Duodenal mucosa (tissue), 2 donors: ENCODE results near the gene SPEG.

ENCODE experiments used
- H3K27ac ChIP-seq: one replicate; pipeline ENCODE4 v1.7.0; 2013; ENCODE audit warnings: low read depth, low read length
- H3K27me3 ChIP-seq, 2 donors: one replicate each; pipeline ENCODE4 v1.7.0; 2013; ENCODE audit warnings: low read length in 2 of 2, control low read depth in 1 of 2; ENCODE audit not compliant: insufficient read depth in 2 of 2, control insufficient read depth in 1 of 2
- H3K36me3 ChIP-seq, 2 donors: one replicate each; pipeline ENCODE4 v1.7.0; 2013; ENCODE audit warnings: low read length in 2 of 2, control low read depth in 1 of 2; ENCODE audit not compliant: insufficient read depth in 2 of 2, control insufficient read depth in 1 of 2
- H3K4me1 ChIP-seq, 2 donors: one replicate each; pipeline ENCODE4 v1.7.0; 2013; ENCODE audit warnings: low read length in 2 of 2, control low read depth in 1 of 2; ENCODE audit not compliant: insufficient read depth in 2 of 2, control insufficient read depth in 1 of 2
- H3K4me3 ChIP-seq, 2 donors: one replicate each; pipeline ENCODE4 v1.7.0; 2013; ENCODE audit warnings: low read length in 2 of 2, low read depth in 1 of 2
- H3K9ac ChIP-seq, 2 donors: one replicate each; pipeline ENCODE4 v1.7.0; 2013; ENCODE audit warnings: low read length in 2 of 2, low read depth in 1 of 2
- H3K9me3 ChIP-seq, 2 donors: one replicate each; pipeline ENCODE4 v1.7.0; 2013; ENCODE audit warnings: low read length in 2 of 2, control low read depth in 1 of 2; ENCODE audit not compliant: control insufficient read depth in 1 of 2

SPEG gene

GRCh38 chr2:219520079-219520478 lies 85.4 kb downstream of the SPEG start:
- Histone ChIP-seq H3K4me3 (no peak overlapping the region), H3K9me3 (no peaks in the 10 kb centered on the region), H3K27me3 (peaks cover 65 to 75% of the 10 kb centered on the region in 2 donors), H3K4me1 (peaks cover 0 to 4% of the 10 kb centered on the region in 2 donors), H3K9ac (no peak overlapping the region), H3K36me3 (no peaks in the 10 kb centered on the region), H3K27ac (no peak overlapping the region)

DNA sequence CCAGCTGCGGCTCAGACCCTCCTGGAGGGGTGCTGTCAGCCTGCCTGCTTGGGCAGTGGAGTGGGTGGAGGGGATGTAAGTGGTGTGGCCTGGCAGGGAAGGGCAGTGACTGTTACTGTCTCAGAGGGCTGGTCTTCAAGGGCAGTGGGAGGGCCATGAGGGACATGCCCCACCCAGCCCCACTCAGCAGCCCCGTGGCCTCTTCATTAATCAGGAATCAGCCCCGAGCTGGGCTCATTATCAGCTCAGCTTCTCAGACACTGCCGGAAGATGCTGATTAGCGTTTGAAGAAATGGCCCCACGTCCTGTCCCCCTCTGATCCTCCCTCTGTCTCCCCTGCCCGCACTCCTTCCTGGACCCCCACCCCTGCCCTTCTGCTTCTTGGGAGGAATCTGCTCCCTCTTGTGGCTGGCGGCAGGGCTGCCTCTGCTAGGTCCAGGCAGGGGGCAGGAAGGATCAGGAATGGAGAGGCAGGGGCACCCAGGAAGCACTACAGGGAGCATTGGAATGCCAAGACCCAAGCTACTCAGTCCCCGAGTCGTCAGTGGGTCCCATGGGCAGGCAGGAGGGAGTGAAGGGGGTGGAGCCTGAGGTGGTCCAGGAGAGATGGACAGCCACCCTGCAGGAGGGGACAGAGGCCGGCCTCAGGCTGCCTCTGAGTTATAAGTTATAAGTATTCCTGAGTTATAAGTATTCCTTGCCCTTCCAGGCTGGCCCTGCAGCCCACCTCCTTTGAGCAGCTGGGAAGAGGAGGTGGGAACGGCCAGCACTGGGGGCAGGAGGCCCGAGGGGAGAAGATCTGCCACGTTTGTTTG lies 86.6 kb downstream of the SPEG start:
- H3K36me3 ChIP-seq: no peaks in the 10 kb centered on the region
- H3K27ac ChIP-seq: no peak overlapping the region
- no peak overlapping the region for H3K4me3 ChIP-seq
- H3K27me3 ChIP-seq: peaks cover 61 to 80% of the 10 kb centered on the region in 2 donors
- no peaks in the 10 kb centered on the region for H3K9me3 ChIP-seq
- peaks cover 0 to 4% of the 10 kb centered on the region in 2 donors for H3K4me1 ChIP-seq
- no peak overlapping the region for H3K9ac ChIP-seq

DNA sequence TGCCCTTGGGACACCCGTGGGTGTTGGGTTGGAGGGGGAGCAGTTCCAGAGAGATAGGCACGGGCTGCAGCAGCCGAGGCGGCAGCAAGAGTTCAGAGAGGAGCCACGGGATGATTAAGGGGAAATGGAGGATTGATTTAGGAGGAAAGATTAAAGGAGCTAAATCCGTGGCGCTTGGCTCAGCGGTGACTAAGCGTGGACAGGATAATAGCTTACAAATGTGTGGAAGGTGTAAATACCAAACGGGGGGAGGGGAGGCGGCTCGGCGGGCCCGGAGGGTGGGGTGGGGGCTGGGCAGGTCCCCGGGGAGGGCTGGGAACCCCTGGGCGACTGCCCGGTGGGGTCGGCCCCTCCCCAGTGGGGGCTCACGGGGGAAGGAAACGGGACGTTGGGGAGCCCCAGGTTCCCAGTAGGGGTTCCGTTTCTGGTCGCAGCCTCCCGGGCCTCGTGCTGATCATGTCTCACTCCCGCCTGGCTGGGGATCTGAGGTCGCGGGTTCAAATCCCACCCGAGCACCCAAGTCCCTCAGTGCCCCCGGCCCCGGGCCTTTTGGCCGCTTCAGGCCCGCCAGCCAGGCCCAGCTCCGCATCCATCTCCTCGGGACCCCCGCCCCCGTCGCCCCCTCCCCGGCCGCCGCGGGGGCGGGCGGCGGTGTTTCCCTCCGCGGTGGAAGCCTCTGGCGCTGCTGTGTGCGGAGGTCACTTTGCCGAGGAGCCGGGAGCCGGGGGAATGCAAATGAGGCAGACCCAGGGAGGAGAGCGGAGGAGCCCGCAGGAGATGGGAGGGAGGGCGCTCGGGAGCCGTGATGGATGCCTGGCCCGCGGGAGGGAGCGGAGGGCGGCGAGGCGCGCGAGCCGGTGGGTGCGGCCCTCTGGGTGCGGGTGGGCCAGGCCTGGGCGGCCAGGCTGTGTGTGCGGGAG lies 87.7 kb downstream of the SPEG start:
- Histone ChIP-seq H3K4me1 (peaks cover 0 to 4% of the 10 kb centered on the region in 2 donors), H3K27ac (no peak overlapping the region), H3K36me3 (no peaks in the 10 kb centered on the region), H3K9me3 (no peaks in the 10 kb centered on the region), H3K9ac (no peak overlapping the region), H3K4me3 (no peak overlapping the region), H3K27me3 (peaks cover 62 to 80% of the 10 kb centered on the region in 2 donors)

GRCh38 chr2:219523031-219523671 lies 88.5 kb downstream of the SPEG start:
- Histone ChIP-seq H3K9me3 (no peaks in the 10 kb centered on the region), H3K4me1 (peaks cover 0 to 4% of the 10 kb centered on the region in 2 donors), H3K9ac (no peak overlapping the region), H3K27me3 (peaks cover 68 to 80% of the 10 kb centered on the region in 2 donors), H3K27ac (no peak overlapping the region), H3K4me3 (no peak overlapping the region), H3K36me3 (no peaks in the 10 kb centered on the region)

- Histone ChIP-seq H3K9ac (no peak overlapping the region), H3K27me3 (peaks cover 77 to 87% of the 10 kb centered on the region in 2 donors), H3K36me3 (no peaks in the 10 kb centered on the region), H3K4me3 (no peak overlapping the region), H3K4me1 (peaks cover 0 to 4% of the 10 kb centered on the region in 2 donors), H3K27ac (no peak overlapping the region), H3K9me3 (no peaks in the 10 kb centered on the region)
Observed at GRCh38 chr2:219524817-219525216, 90.2 kb downstream of the SPEG start.

- H3K36me3 ChIP-seq: no peaks in the 10 kb centered on the region
- no peak overlapping the region for H3K4me3 ChIP-seq
- H3K9me3 ChIP-seq: no peaks in the 10 kb centered on the region
- H3K27ac ChIP-seq: no peak overlapping the region
- H3K27me3 ChIP-seq: peaks cover 81 to 82% of the 10 kb centered on the region in 2 donors
- no peak overlapping the region for H3K9ac ChIP-seq
- H3K4me1 ChIP-seq: peaks cover 0 to 4% of the 10 kb centered on the region in 2 donors
Observed at GRCh38 chr2:219525533-219526232, 91.0 kb downstream of the SPEG start.

- peaks cover 74 to 80% of the 10 kb centered on the region in 2 donors for H3K27me3 ChIP-seq
- no peak overlapping the region for H3K4me3 ChIP-seq
- H3K36me3 ChIP-seq: no peaks in the 10 kb centered on the region
- peaks cover 0 to 4% of the 10 kb centered on the region in 2 donors for H3K4me1 ChIP-seq
- H3K9ac ChIP-seq: no peak overlapping the region
- no peak overlapping the region for H3K27ac ChIP-seq
- no peaks in the 10 kb centered on the region for H3K9me3 ChIP-seq
Observed at GRCh38 chr2:219526320-219527075, 91.9 kb downstream of the SPEG start.

DNA sequence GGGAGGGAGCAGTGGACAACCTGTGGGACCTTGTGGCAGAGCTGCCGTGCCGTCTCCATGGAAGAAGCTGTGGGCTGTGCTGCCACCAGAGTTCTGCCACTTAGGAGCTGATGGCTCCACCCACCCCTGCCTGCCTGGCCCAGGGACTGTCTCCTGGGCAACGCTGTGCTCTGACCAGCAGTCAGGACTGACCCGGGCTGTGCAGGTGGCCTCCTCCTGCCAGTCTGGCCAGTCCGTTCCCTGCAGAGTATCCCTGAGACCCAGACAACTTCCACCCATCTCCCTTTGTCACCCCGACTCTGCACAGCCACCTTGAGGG lies 92.4 kb downstream of the SPEG start:
- Histone ChIP-seq H3K9me3 (no peaks in the 10 kb centered on the region), H3K4me1 (peaks cover 0 to 4% of the 10 kb centered on the region in 2 donors), H3K9ac (no peak overlapping the region), H3K4me3 (no peak overlapping the region), H3K27me3 (peaks cover 68 to 80% of the 10 kb centered on the region in 2 donors), H3K36me3 (no peaks in the 10 kb centered on the region), H3K27ac (no peak overlapping the region)

DNA sequence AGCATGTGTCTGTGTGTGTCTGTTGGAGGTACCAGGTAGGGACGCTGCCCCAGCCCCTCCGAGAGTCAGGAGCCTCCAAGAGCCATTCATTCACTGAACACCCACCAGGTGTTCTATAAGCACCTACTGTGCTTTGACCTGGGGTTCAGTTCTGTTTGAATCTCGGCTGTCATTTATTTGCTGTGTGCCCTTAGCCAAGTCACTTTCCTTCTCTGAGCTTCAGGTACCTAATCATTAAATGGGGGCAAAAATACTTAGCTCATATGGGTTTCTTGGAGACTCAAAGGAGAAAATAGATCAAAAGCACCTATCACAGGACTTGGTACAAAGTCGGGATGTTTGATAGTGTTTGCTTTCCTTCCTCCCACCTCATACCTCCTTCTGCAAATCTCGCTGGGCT lies 92.8 kb downstream of the SPEG start:
- Histone ChIP-seq H3K36me3 (no peaks in the 10 kb centered on the region), H3K4me1 (peaks cover 0 to 4% of the 10 kb centered on the region in 2 donors), H3K9ac (no peak overlapping the region), H3K27me3 (peaks cover 64 to 81% of the 10 kb centered on the region in 2 donors), H3K9me3 (no peaks in the 10 kb centered on the region), H3K27ac (no peak overlapping the region), H3K4me3 (no peak overlapping the region)
